GM18858 (cell line): ENCODE measurements around the gene GUK1.

Experiments used
- ATAC-seq: cut with Tn5 transposase; IDR thresholded peaks from one replicate; pipeline ENCODE4 v1.9.1; 2021; ENCODE audit not compliant: unreplicated experiment

The GUK1 gene

GRCh38 chr1:228149406-228150119 is 9.5 kb downstream of the GUK1 start, which contains the start of gene GJC2:
GJC2 (plus strand) TSS chr1:228149930; CDS start chr1:228157759, 7,829 bp downstream.
- ATAC-seq: no peak

- no peak for ATAC-seq
These were observed 10.0 kb downstream of the GUK1 start for GRCh38 chr1:228150120-228150460.

GRCh38 chr1:228150461-228151179 is 10.5 kb downstream of the GUK1 start:
- no peak for ATAC-seq

GRCh38 chr1:228151180-228151925 is 11.3 kb downstream of the GUK1 start:
- no peak for ATAC-seq

- ATAC-seq: no peak
These were observed 12.2 kb downstream of the GUK1 start for GRCh38 chr1:228152097-228152917.

- ATAC-seq: no peak
These were observed 12.8 kb downstream of the GUK1 start for GRCh38 chr1:228152918-228153258.

- no peak for ATAC-seq
These were observed 14.1 kb downstream of the GUK1 start for GRCh38 chr1:228154021-228154669.

GRCh38 chr1:228154670-228155571 is 14.8 kb downstream of the GUK1 start:
- no peak for ATAC-seq

- ATAC-seq: no peak
These were observed 15.8 kb downstream of the GUK1 start for GRCh38 chr1:228155596-228156514.

- ATAC-seq: no peak
These were observed 16.4 kb downstream of the GUK1 start for GRCh38 chr1:228156515-228156881.

GRCh38 chr1:228156941-228157728 is 17.1 kb downstream of the GUK1 start:
- no peak for ATAC-seq

- ATAC-seq: no peak
These were observed 17.6 kb downstream of the GUK1 start for GRCh38 chr1:228157729-228158126.

- no peak for ATAC-seq
These were observed 18.3 kb downstream of the GUK1 start for GRCh38 chr1:228158151-228159007.

GRCh38 chr1:228159008-228159665 is 19.1 kb downstream of the GUK1 start:
- ATAC-seq: no peak

- ATAC-seq: no peak
These were observed 20.2 kb downstream of the GUK1 start for GRCh38 chr1:228160201-228160761.

GRCh38 chr1:228161362-228161761 is 21.3 kb downstream of the GUK1 start:
- ATAC-seq: no peak
